K562 (cell line): ENCODE data around the gene ZNRF1. TPM values are rescaled to one million over a fixed set of nuclear protein-coding genes. Genes with fewer than 3 reads are reported as not detected.

Source experiments
- CBFB ChIP-seq: sonication (generic); formaldehyde crosslinking; IDR thresholded peaks from 2 replicates; pipeline ENCODE4 v1.4.0; 2020; ENCODE audit warnings: mild to moderate bottlenecking, missing genetic modification reagents
- CBX1 ChIP-seq: sonication (generic); IDR thresholded peaks from 2 replicates; pipeline ENCODE4 v1.6.1; 2016; ENCODE audit warnings: antibody characterized with exemption, low read depth, mild to moderate bottlenecking
- CREM ChIP-seq: IDR thresholded peaks from 2 replicates; pipeline ENCODE4 v1.6.1; 2014; ENCODE audit warnings: antibody characterized with exemption, low read depth
- EGR1 ChIP-seq: fragments of 450-650 bp; conservative IDR thresholded peaks from 2 replicates; pipeline ENCODE4 v1.6.1; 2017; ENCODE audit warnings: mild to moderate bottlenecking
- FIP1L1 ChIP-seq: fragments of 200-400 bp; formaldehyde crosslinking; IDR thresholded peaks from 2 replicates; pipeline ENCODE4 v1.6.1; 2018; ENCODE audit warnings: mild to moderate bottlenecking, low read depth, low read length; ENCODE audit not compliant: poor library complexity, severe bottlenecking
- FOXA3 ChIP-seq, 2 experiments: fragments of 450-650 bp in 1 of 2; sonication (generic) in 1 of 2; formaldehyde crosslinking; IDR thresholded peaks in 1 of 2; conservative IDR thresholded peaks in 1 of 2; 2 replicates each; pipeline versions ENCODE4 v1.4.0 to v1.8.0; 2020 to 2022; ENCODE audit warnings: mild to moderate bottlenecking in 2 of 2, missing genetic modification reagents in 1 of 2
- FOXJ2 ChIP-seq: fragments of 200-800 bp; sonication (Bioruptor generic); IDR thresholded peaks from 2 replicates; pipeline ENCODE4 v1.6.1; 2016; ENCODE audit warnings: missing genetic modification characterization, missing compliant biosample characterization
- FOXP1 ChIP-seq: sonication (generic); formaldehyde crosslinking; IDR thresholded peaks from 2 replicates; pipeline ENCODE4 v1.8.0; 2022; ENCODE audit warnings: mild to moderate bottlenecking, missing genetic modification reagents
- LCOR ChIP-seq: sonication (generic); formaldehyde crosslinking; IDR thresholded peaks from 2 replicates; pipeline ENCODE4 v1.8.0; 2022; ENCODE audit warnings: mild to moderate bottlenecking, missing genetic modification reagents
- MTA3 ChIP-seq: fragments of 450-650 bp; formaldehyde crosslinking; IDR thresholded peaks from 2 replicates; pipeline ENCODE4 v1.6.1; 2017; ENCODE audit warnings: mild to moderate bottlenecking, borderline replicate concordance
- NBN ChIP-seq: fragments of 450-650 bp; IDR thresholded peaks from 2 replicates; pipeline ENCODE4 v1.6.1; 2016; ENCODE audit warnings: low read depth, mild to moderate bottlenecking
- NR2C2 ChIP-seq, 2 experiments: fragments of 200-800 bp in 1 of 2; sonication (Bioruptor generic) in 1 of 2; sonication (generic) in 1 of 2; formaldehyde crosslinking in 1 of 2; IDR thresholded peaks; 2 replicates each; pipeline versions ENCODE4 v1.6.1 to v1.8.0; 2016 to 2022; ENCODE audit warnings: mild to moderate bottlenecking in 1 of 2, missing compliant biosample characterization in 1 of 2, missing genetic modification characterization in 1 of 2, missing genetic modification reagents in 1 of 2
- POLR3A ChIP-seq: IDR thresholded peaks from 2 replicates; pipeline ENCODE4 v1.6.1; 2011; ENCODE audit warnings: borderline replicate concordance, mild to moderate bottlenecking, moderate library complexity; ENCODE audit not compliant: insufficient read length, insufficient read depth; ENCODE audit errors: extremely low read depth
- POU5F1 ChIP-seq: fragments of 150-350 bp; IDR thresholded peaks from 2 replicates; pipeline ENCODE4 v1.6.1; 2014; ENCODE audit warnings: borderline replicate concordance, low read length, low read depth, mild to moderate bottlenecking; ENCODE audit not compliant: partially characterized antibody
- PYGO2 ChIP-seq: fragments of 450-650 bp; IDR thresholded peaks from 2 replicates; pipeline ENCODE4 v1.6.1; 2016; ENCODE audit warnings: mild to moderate bottlenecking, missing genetic modification characterization, moderate library complexity, missing compliant biosample characterization
- SP1 ChIP-seq: sonication (generic); formaldehyde crosslinking; IDR thresholded peaks from 2 replicates; pipeline ENCODE4 v1.8.1; 2022; ENCODE audit warnings: mild to moderate bottlenecking, missing genetic modification reagents
- STAT6 ChIP-seq: sonication (generic); formaldehyde crosslinking; IDR thresholded peaks from 2 replicates; pipeline ENCODE4 v1.8.1; 2023; ENCODE audit warnings: mild to moderate bottlenecking, missing genetic modification reagents
- ZC3H11A ChIP-seq: IDR thresholded peaks from 2 replicates; pipeline ENCODE4 v1.6.1; 2012; ENCODE audit warnings: low read depth, low read length, improper control_type of control experiment
- ZNF133 ChIP-seq: fragments of 250-450 bp; sonication (Bioruptor Pico); IDR thresholded peaks from 2 replicates; pipeline ENCODE4 v1.4.0; 2020; ENCODE audit warnings: mild to moderate bottlenecking
- ZNF511 ChIP-seq: sonication (generic); formaldehyde crosslinking; IDR thresholded peaks from 2 replicates; pipeline ENCODE4 v1.8.0; 2022; ENCODE audit warnings: mild to moderate bottlenecking, missing genetic modification reagents
- ZNF79 ChIP-seq: fragments of 250-450 bp; sonication (Bioruptor Pico); IDR thresholded peaks from 2 replicates; pipeline ENCODE4 v1.4.0; 2020; ENCODE audit warnings: low read depth, mild to moderate bottlenecking, moderate library complexity
- polyA plus RNA-seq, 8 experiments: library from polyadenylated mRNA; depleted of rRNA in 4 of 8; stranded (reverse) in 5 of 8; unstranded in 3 of 8; fragments of >200 nt; fragmentation: Nextera tagmentation in 2 of 8; fragmentation: Illumina TruSeq in 1 of 8; extraction: Ambion mirVana in 2 of 8; extraction: Trizol in 1 of 8; gene quantifications; 2 replicates each; pipeline versions ENCODE4 v1.2.1 to v1.2.3, GENCODE V29; 2011 to 2014; ENCODE audit warnings: inconsistent platforms in 1 of 8, missing spikeins in 1 of 8
- total RNA-seq, 7 experiments: library from RNA; depleted of rRNA in 6 of 7; stranded (reverse); fragments of >200 nt in 6 of 7; fragmentation: Illumina TruSeq in 2 of 7; extraction: Trizol in 2 of 7; gene quantifications; 2 replicates each; pipeline versions ENCODE4 v1.2.1 to v1.2.3, GENCODE V29; 2011 to 2021; ENCODE audit warnings: low replicate concordance in 1 of 7
- TF ChIP-seq, protein P1 (sequence below): sonication (generic); formaldehyde crosslinking; IDR thresholded peaks from 2 replicates; pipeline ENCODE4 v1.8.0; 2022; ENCODE audit warnings: missing genetic modification reagents, mild to moderate bottlenecking, borderline replicate concordance

Gene ZNRF1
- total and polyA plus RNA-seq, 9 of the 15 experiments (the other 6 are each of a cell fraction or from before 2014, with no cell fraction given), result 9.5 to 37.7 (median 20.0) TPM

DNA sequence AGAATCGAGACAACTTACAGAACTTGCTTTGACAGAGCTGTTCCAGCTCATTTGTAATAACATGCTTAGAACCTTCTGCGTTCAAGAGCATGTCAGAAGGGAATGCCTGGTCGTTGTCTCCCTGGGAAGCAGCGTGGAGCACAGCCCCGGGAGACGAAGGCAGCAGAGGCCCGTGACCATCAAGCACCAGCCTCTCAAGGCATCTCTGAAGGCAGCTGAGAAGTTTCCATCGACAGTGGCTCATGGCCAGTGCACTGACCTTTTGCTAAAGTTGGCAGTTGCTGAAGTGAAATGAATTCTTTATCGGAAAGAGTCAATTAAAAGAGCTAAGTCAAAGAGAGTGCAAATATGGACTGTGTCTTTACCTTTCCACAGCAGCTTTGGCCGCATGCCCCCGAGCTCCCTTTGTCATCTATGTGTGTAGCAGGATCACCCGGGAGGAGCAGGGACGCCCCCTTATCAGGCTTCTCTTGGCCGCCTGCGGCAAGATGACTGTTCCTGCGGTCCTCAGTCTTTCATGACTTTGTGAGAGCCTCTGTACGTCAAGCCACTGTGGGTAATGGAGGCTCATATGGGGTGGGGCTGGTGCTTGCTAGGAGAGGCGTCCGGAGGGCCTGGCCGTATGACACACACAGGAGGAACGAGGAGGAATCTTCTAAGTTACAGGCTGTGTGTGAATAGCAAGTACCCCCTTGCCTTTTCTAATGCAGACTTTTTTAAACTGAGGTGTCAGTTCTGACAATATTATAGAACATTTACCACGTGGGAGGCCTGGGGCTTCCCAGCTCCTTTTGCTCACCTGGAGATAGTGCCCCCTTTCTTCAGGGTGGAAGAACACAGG lies 63.5 kb downstream of the ZNRF1 start (continued):
- no peak for TF ChIP-seq FOXJ2 (tag)
- no peak for TF ChIP-seq STAT6 (CRISPR knock-in tag)
- TF ChIP-seq FOXA3 (CRISPR knock-in tag; conservative IDR thresholded peaks at IDR 0.05 in 1 of 2, IDR thresholded peaks at IDR 0.05 in 1 of 2), result no peak
- TF ChIP-seq ZNF79 (CRISPR knock-in tag), result no peak
- no peak for TF ChIP-seq POLR3A
- TF ChIP-seq SP1 (CRISPR knock-in tag), result no peak
- no peak for TF ChIP-seq NR2C2 (CRISPR knock-in tag; IDR thresholded peaks at IDR 0.05)
- TF ChIP-seq NR2C2 (tag; IDR thresholded peaks at IDR 0.05), result peak; percentile 56
- TF ChIP-seq, protein P1, sequence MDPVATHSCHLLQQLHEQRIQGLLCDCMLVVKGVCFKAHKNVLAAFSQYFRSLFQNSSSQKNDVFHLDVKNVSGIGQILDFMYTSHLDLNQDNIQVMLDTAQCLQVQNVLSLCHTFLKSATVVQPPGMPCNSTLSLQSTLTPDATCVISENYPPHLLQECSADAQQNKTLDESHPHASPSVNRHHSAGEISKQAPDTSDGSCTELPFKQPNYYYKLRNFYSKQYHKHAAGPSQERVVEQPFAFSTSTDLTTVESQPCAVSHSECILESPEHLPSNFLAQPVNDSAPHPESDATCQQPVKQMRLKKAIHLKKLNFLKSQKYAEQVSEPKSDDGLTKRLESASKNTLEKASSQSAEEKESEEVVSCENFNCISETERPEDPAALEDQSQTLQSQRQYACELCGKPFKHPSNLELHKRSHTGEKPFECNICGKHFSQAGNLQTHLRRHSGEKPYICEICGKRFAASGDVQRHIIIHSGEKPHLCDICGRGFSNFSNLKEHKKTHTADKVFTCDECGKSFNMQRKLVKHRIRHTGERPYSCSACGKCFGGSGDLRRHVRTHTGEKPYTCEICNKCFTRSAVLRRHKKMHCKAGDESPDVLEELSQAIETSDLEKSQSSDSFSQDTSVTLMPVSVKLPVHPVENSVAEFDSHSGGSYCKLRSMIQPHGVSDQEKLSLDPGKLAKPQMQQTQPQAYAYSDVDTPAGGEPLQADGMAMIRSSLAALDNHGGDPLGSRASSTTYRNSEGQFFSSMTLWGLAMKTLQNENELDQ (CRISPR knock-in tag), result no peak
- TF ChIP-seq CREM, result peak; percentile 72
- TF ChIP-seq PYGO2 (tag), result no peak
- TF ChIP-seq FIP1L1, result no peak
- TF ChIP-seq CBFB, result no peak
- TF ChIP-seq FOXP1 (CRISPR knock-in tag), result 0 out of 2 replicates have a peak, but pooled peaks have one; percentile 56
- no peak for TF ChIP-seq POU5F1
- no peak for TF ChIP-seq ZNF133 (CRISPR knock-in tag)
- TF ChIP-seq ZNF511 (CRISPR knock-in tag), result no peak
- no peak for TF ChIP-seq CBX1
- TF ChIP-seq MTA3, result peak; percentile 60; the same call in 1 of the 2 replicates
- no peak for TF ChIP-seq NBN
- no peak for TF ChIP-seq ZC3H11A
- TF ChIP-seq EGR1, result peak; percentile 38; the same call in 1 of the 2 replicates
- TF ChIP-seq LCOR (CRISPR knock-in tag), result peak; percentile 40; the same call in 1 of the 2 replicates
